Liver (tissue), 9 donors: Measurements from ENCODE around the gene FXYD7. TPM values are rescaled to one million over a fixed set of nuclear protein-coding genes. Genes with fewer than 3 reads are reported as not detected.

Experiments used
- DNase-seq: peaks from one replicate; pipeline ENCODE4 v3.0.0-alpha.2; 2017; ENCODE audit warnings: low spot score
- H3K27ac ChIP-seq, 2 donors: one replicate each; pipeline ENCODE4 v1.7.0; 2013; ENCODE audit warnings: inconsistent platforms in 2 of 2, low read length in 2 of 2, control low read depth in 1 of 2, low read depth in 1 of 2, mild to moderate bottlenecking in 1 of 2
- H3K27me3 ChIP-seq, 4 donors: one replicate each; pipeline versions ENCODE4 v1.6.1 to v1.7.0; 2013; ENCODE audit warnings: low read length in 3 of 4, inconsistent platforms in 1 of 4, mild to moderate bottlenecking in 1 of 4, moderate library complexity in 1 of 4; ENCODE audit not compliant: control insufficient read depth in 4 of 4, insufficient read depth in 4 of 4
- H3K36me3 ChIP-seq, 4 donors: one replicate each; pipeline versions ENCODE4 v1.6.1 to v1.7.0; 2013; ENCODE audit warnings: low read length in 3 of 4, mild to moderate bottlenecking in 3 of 4, low read depth in 1 of 4, moderate library complexity in 1 of 4; ENCODE audit not compliant: control insufficient read depth in 4 of 4, insufficient read depth in 3 of 4
- H3K4me1 ChIP-seq, 4 donors: one replicate each; pipeline versions ENCODE4 v1.6.1 to v1.7.0; 2013; ENCODE audit warnings: low read length in 3 of 4, mild to moderate bottlenecking in 3 of 4, moderate library complexity in 1 of 4; ENCODE audit not compliant: control insufficient read depth in 4 of 4, insufficient read depth in 4 of 4
- H3K4me3 ChIP-seq, 3 donors: one replicate each; pipeline versions ENCODE4 v1.6.1 to v1.7.0; 2013; ENCODE audit warnings: low read length in 3 of 3, control low read depth in 1 of 3, low read depth in 1 of 3, mild to moderate bottlenecking in 1 of 3
- H3K9ac ChIP-seq, 2 donors: one replicate each; pipeline ENCODE4 v1.7.0; 2013; ENCODE audit warnings: low read length in 2 of 2, mild to moderate bottlenecking in 2 of 2, moderate library complexity in 2 of 2, control low read depth in 1 of 2, low read depth in 1 of 2
- H3K9me3 ChIP-seq, 4 donors: one replicate each; pipeline versions ENCODE4 v1.6.1 to v1.7.0; 2013; ENCODE audit warnings: low read length in 3 of 4; ENCODE audit not compliant: control insufficient read depth in 4 of 4
- EGR1 ChIP-seq, 2 donors: IDR thresholded peaks; 2 replicates each; pipeline ENCODE4 v1.6.1; 2016 to 2018; ENCODE audit warnings: antibody characterized with exemption in 2 of 2, low read depth in 2 of 2
- FOXA1 ChIP-seq: IDR thresholded peaks from 2 replicates; pipeline ENCODE4 v1.6.1; 2016; ENCODE audit warnings: antibody characterized with exemption
- FOXA2 ChIP-seq: IDR thresholded peaks from 2 replicates; pipeline ENCODE4 v1.6.1; 2016; ENCODE audit warnings: antibody characterized with exemption
- GABPA ChIP-seq, 2 donors: IDR thresholded peaks in 1 of 2; conservative IDR thresholded peaks in 1 of 2; 2 replicates each; pipeline ENCODE4 v1.6.1; 2016; ENCODE audit warnings: antibody characterized with exemption in 2 of 2, mild to moderate bottlenecking in 1 of 2, moderate library complexity in 1 of 2
- HNF4A ChIP-seq, 2 donors: conservative IDR thresholded peaks; 2 replicates each; pipeline ENCODE4 v1.6.1; 2016; ENCODE audit warnings: antibody characterized with exemption in 2 of 2, mild to moderate bottlenecking in 2 of 2
- HNF4G ChIP-seq: IDR thresholded peaks from 2 replicates; pipeline ENCODE4 v1.6.1; 2016; ENCODE audit warnings: antibody characterized with exemption
- JUND ChIP-seq, 2 donors: IDR thresholded peaks; 2 replicates each; pipeline ENCODE4 v1.6.1; 2016; ENCODE audit warnings: antibody characterized with exemption in 2 of 2
- MAX ChIP-seq: IDR thresholded peaks from 2 replicates; pipeline ENCODE4 v1.6.1; 2016; ENCODE audit warnings: antibody characterized with exemption
- NR2F2 ChIP-seq: IDR thresholded peaks from 2 replicates; pipeline ENCODE4 v1.6.1; 2016; ENCODE audit warnings: antibody characterized with exemption
- RAD21 ChIP-seq, 2 donors: IDR thresholded peaks; 2 replicates each; pipeline ENCODE4 v1.6.1; 2016; ENCODE audit warnings: antibody characterized with exemption in 2 of 2, mild to moderate bottlenecking in 2 of 2
- RXRA ChIP-seq, 2 donors: IDR thresholded peaks; 2 replicates each; pipeline ENCODE4 v1.6.1; 2017 to 2018; ENCODE audit warnings: antibody characterized with exemption in 2 of 2, mild to moderate bottlenecking in 1 of 2
- TAF1 ChIP-seq: conservative IDR thresholded peaks from 2 replicates; pipeline ENCODE4 v1.6.1; 2016; ENCODE audit warnings: antibody characterized with exemption, mild to moderate bottlenecking
- YY1 ChIP-seq: IDR thresholded peaks from 2 replicates; pipeline ENCODE4 v1.6.1; 2016; ENCODE audit warnings: antibody characterized with exemption, mild to moderate bottlenecking
- ZBTB33 ChIP-seq: IDR thresholded peaks from 2 replicates; pipeline ENCODE4 v1.6.1; 2016; ENCODE audit warnings: antibody characterized with exemption
- WGBS: extraction: QIAGEN DNeasy Blood & Tissue Kit; methylation state at CpG from one replicate; pipeline ENCODE4 v1.1.7; 2013; 5-methylcytosine and 5-hydroxymethylcytosine counted together
- polyA plus RNA-seq, 2 donors: library from polyadenylated mRNA; stranded (reverse) in 1 of 2; unstranded in 1 of 2; fragments of 200-250 nt in 1 of 2; fragments of >200 nt in 1 of 2; fragmentation: Nextera tagmentation in 1 of 2; extraction: Ambion mirVana in 1 of 2; gene quantifications; one replicate each; pipeline versions ENCODE4 v1.2.1 to v1.2.3, GENCODE V29; 2013 to 2015
- total RNA-seq, 2 donors: library from RNA; depleted of rRNA; stranded (reverse); fragments of >200 nt; gene quantifications; one replicate each; pipeline ENCODE4 v1.2.3, GENCODE V29; 2014
- TF ChIP-seq, protein P1 (sequence below): IDR thresholded peaks from 2 replicates; pipeline ENCODE4 v1.6.1; 2016; ENCODE audit warnings: antibody characterized with exemption
- TF ChIP-seq, protein P2 (sequence below): IDR thresholded peaks from 2 replicates; pipeline ENCODE4 v1.6.1; 2016; ENCODE audit warnings: antibody characterized with exemption, mild to moderate bottlenecking
- TF ChIP-seq, protein P3 (sequence below): fragments of 150-350 bp; IDR thresholded peaks from 2 replicates; pipeline ENCODE4 v1.5.1; 2017; ENCODE audit warnings: improper control_type of control experiment, low read depth, low read length; ENCODE audit not compliant: missing input control
- donor health status: healthy.
- donor health status: healthy.
- donor health status: healthy.
- donor health status: healthy.
- donor health status: healthy.

FXYD7 gene
- total and polyA plus RNA-seq, 4 donors, result 0.08 to 0.09 TPM; not detected in 2

GRCh38 chr19:35149463-35149862 lies 6.4 kb downstream of the FXYD7 start:
- peaks cover 0 to 2% (median 0%) of the 10 kb centered on the region in 4 donors for H3K27me3 ChIP-seq
- no peak for TF ChIP-seq FOXA2
- TF ChIP-seq, protein P1, sequence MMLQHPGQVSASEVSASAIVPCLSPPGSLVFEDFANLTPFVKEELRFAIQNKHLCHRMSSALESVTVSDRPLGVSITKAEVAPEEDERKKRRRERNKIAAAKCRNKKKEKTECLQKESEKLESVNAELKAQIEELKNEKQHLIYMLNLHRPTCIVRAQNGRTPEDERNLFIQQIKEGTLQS, result no peak
- no peak for TF ChIP-seq RAD21 (IDR thresholded peaks at IDR 0.05)
- no peak for TF ChIP-seq YY1
- no peak for TF ChIP-seq HNF4G
- TF ChIP-seq JUND (IDR thresholded peaks at IDR 0.05), result no peak
- TF ChIP-seq NR2F2, result no peak
- no peak for TF ChIP-seq MAX
- TF ChIP-seq, protein P2, sequence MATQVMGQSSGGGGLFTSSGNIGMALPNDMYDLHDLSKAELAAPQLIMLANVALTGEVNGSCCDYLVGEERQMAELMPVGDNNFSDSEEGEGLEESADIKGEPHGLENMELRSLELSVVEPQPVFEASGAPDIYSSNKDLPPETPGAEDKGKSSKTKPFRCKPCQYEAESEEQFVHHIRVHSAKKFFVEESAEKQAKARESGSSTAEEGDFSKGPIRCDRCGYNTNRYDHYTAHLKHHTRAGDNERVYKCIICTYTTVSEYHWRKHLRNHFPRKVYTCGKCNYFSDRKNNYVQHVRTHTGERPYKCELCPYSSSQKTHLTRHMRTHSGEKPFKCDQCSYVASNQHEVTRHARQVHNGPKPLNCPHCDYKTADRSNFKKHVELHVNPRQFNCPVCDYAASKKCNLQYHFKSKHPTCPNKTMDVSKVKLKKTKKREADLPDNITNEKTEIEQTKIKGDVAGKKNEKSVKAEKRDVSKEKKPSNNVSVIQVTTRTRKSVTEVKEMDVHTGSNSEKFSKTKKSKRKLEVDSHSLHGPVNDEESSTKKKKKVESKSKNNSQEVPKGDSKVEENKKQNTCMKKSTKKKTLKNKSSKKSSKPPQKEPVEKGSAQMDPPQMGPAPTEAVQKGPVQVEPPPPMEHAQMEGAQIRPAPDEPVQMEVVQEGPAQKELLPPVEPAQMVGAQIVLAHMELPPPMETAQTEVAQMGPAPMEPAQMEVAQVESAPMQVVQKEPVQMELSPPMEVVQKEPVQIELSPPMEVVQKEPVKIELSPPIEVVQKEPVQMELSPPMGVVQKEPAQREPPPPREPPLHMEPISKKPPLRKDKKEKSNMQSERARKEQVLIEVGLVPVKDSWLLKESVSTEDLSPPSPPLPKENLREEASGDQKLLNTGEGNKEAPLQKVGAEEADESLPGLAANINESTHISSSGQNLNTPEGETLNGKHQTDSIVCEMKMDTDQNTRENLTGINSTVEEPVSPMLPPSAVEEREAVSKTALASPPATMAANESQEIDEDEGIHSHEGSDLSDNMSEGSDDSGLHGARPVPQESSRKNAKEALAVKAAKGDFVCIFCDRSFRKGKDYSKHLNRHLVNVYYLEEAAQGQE, result no peak
- no peak for TF ChIP-seq GABPA (IDR thresholded peaks at IDR 0.05 in 1 of 2, conservative IDR thresholded peaks at IDR 0.05 in 1 of 2)
- TF ChIP-seq ZBTB33, result no peak
- H3K36me3 ChIP-seq, result no peaks in the 10 kb centered on the region
- no peak overlapping the region for H3K9ac ChIP-seq
- H3K4me1 ChIP-seq, result peaks cover 0 to 15% (median 5%) of the 10 kb centered on the region in 4 donors
- H3K27ac ChIP-seq, result no peak overlapping the region
- WGBS, result 90% methylated on average over 3 of the region's 3 CpGs
- no peaks in the 10 kb centered on the region for H3K9me3 ChIP-seq
- no peak overlapping the region for H3K4me3 ChIP-seq
- DNase-seq, result no peak

GRCh38 chr19:35150445-35150844 lies 7.4 kb downstream of the FXYD7 start:
- Histone ChIP-seq H3K4me3 (no peak overlapping the region), H3K27ac (no peak overlapping the region), H3K36me3 (no peaks in the 10 kb centered on the region), H3K27me3 (peaks cover 0 to 2% (median 0%) of the 10 kb centered on the region in 4 donors), H3K9me3 (no peaks in the 10 kb centered on the region), H3K4me1 (peaks cover 0 to 19% (median 6%) of the 10 kb centered on the region in 4 donors), H3K9ac (no peak overlapping the region)
- 83% methylated on average over 2 of the region's 2 CpGs for WGBS
- DNase-seq, result no peak
- TF ChIP-seq TAF1 (no peak), MAX (no peak), RAD21 (IDR thresholded peaks at IDR 0.05) (no peak), EGR1 (IDR thresholded peaks at IDR 0.05; ENCODE audit: low read depth in 2 of 2) (no peak), ZBTB33 (no peak), RXRA (IDR thresholded peaks at IDR 0.05) (no peak), FOXA1 (no peak), GABPA (IDR thresholded peaks at IDR 0.05 in 1 of 2, conservative IDR thresholded peaks at IDR 0.05 in 1 of 2) (no peak), HNF4A (conservative IDR thresholded peaks at IDR 0.05) (no peak), JUND (IDR thresholded peaks at IDR 0.05) (no peak), HNF4G (no peak), FOXA2 (no peak), YY1 (no peak)
- TF ChIP-seq, protein P2, result no peak
- TF ChIP-seq, protein P1, result no peak
- TF ChIP-seq, protein P3, sequence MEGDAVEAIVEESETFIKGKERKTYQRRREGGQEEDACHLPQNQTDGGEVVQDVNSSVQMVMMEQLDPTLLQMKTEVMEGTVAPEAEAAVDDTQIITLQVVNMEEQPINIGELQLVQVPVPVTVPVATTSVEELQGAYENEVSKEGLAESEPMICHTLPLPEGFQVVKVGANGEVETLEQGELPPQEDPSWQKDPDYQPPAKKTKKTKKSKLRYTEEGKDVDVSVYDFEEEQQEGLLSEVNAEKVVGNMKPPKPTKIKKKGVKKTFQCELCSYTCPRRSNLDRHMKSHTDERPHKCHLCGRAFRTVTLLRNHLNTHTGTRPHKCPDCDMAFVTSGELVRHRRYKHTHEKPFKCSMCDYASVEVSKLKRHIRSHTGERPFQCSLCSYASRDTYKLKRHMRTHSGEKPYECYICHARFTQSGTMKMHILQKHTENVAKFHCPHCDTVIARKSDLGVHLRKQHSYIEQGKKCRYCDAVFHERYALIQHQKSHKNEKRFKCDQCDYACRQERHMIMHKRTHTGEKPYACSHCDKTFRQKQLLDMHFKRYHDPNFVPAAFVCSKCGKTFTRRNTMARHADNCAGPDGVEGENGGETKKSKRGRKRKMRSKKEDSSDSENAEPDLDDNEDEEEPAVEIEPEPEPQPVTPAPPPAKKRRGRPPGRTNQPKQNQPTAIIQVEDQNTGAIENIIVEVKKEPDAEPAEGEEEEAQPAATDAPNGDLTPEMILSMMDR, result no peak
